Lung microvascular endothelial cell (primary cell): Measurements from ENCODE around the gene MECP2. TPM values are rescaled to one million over a fixed set of nuclear protein-coding genes. Genes with fewer than 3 reads are reported as not detected.

Experiments
- DNase-seq, 2 donors: peaks; one replicate each; pipeline versions ENCODE4 v3.0.0 to v3.0.0-alpha.2; 2010; ENCODE audit warnings: low read depth in 2 of 2
- total RNA-seq: library from RNA; depleted of rRNA; stranded (reverse); fragments of >200 nt; gene quantifications from 2 replicates; pipeline ENCODE4 v1.2.1, GENCODE V29; 2014

Gene MECP2
- total RNA-seq, 1 donor from 2014 or later: 20.2 TPM

- DNase-seq: no peak
These were observed 18.2 kb upstream of the MECP2 start for GRCh38 chrX:154115750-154116149.

GRCh38 chrX:154115071-154115470, 17.6 kb upstream of the MECP2 start:
- no peak for DNase-seq

GRCh38 chrX:154114652-154115051, 17.1 kb upstream of the MECP2 start:
- no peak for DNase-seq

GRCh38 chrX:154113729-154114128, 16.2 kb upstream of the MECP2 start:
- no peak for DNase-seq

- no peak for DNase-seq
These were observed 1.0 kb upstream of the MECP2 start for GRCh38 chrX:154098551-154098950.

- DNase-seq: peak; percentile 72 to 84
These were observed 421 bp downstream of the MECP2 start for GRCh38 chrX:154097003-154097588.

GRCh38 chrX:154096140-154097002, 1.1 kb downstream of the MECP2 start:
- peak; percentile 16 to 27 for DNase-seq

- no peak for DNase-seq
These were observed 2.7 kb downstream of the MECP2 start for GRCh38 chrX:154094833-154095232.

- no peak for DNase-seq
These were observed 3.6 kb downstream of the MECP2 start for GRCh38 chrX:154093965-154094364.

GRCh38 chrX:154092371-154092770, 5.1 kb downstream of the MECP2 start:
- peak in 1 of 2 donors; percentile 26 for DNase-seq

GRCh38 chrX:154091678-154092077, 5.8 kb downstream of the MECP2 start:
- DNase-seq: no peak

- DNase-seq: no peak
These were observed 6.8 kb downstream of the MECP2 start for GRCh38 chrX:154090731-154091130.

GRCh38 chrX:154084449-154085300, 12.8 kb downstream of the MECP2 start:
- no peak for DNase-seq

- peak in 1 of 2 donors; percentile 75 for DNase-seq
These were observed 14.4 kb downstream of the MECP2 start for GRCh38 chrX:154083126-154083517.

- peak in 1 of 2 donors; percentile 24 for DNase-seq
These were observed 15.0 kb downstream of the MECP2 start for GRCh38 chrX:154082396-154083125.

- DNase-seq: no peak
These were observed 20.4 kb downstream of the MECP2 start for GRCh38 chrX:154077101-154077500.

GRCh38 chrX:154074199-154074598, 23.3 kb downstream of the MECP2 start:
- DNase-seq: peak in 1 of 2 donors; percentile 42

GRCh38 chrX:154072192-154072591, 25.3 kb downstream of the MECP2 start:
- DNase-seq: no peak

- DNase-seq: no peak
These were observed 29.0 kb downstream of the MECP2 start for GRCh38 chrX:154068560-154068959.

GRCh38 chrX:154064637-154065435, 32.7 kb downstream of the MECP2 start:
- no peak for DNase-seq

- DNase-seq: no peak
These were observed 34.3 kb downstream of the MECP2 start for GRCh38 chrX:154063234-154063633.
